ENCODE measurements around the gene SYDE1.

GRCh38 chr19:15116856-15117255 lies 9.7 kb downstream of the SYDE1 start:
- TF ChIP-seq POLR2A (IDR thresholded peaks at IDR 0.05; ENCODE audit: low read depth), result no peak
- no peak for TF ChIP-seq CTCF (IDR thresholded peaks at IDR 0.05)
- peak in 1 of 2 donors; percentile 2 for TF ChIP-seq POLR2AphosphoS5 (IDR thresholded peaks at IDR 0.05)
- TF ChIP-seq EP300 (IDR thresholded peaks at IDR 0.05), result no peak

Data from esophagus muscularis mucosa (tissue), 4 donors.